SK-N-SH (cell line): ENCODE data around the gene SCN4B. TPM values are rescaled to one million over a fixed set of nuclear protein-coding genes. Genes with fewer than 3 reads are reported as not detected.
A peak's percentile ranks its signal among the peaks of the same experiment; 100 is the strongest.

Experiments
- CTCF ChIA-PET: fragments of 300-600, 350-600 bp; formaldehyde crosslinking; extraction: SDS; loops from one replicate; lab custom pipeline; 2021; lab: Yijun Ruan, JAX
- POLR2A ChIA-PET: fragments of 350-600 bp; sonication (Branson Sonifier 250); formaldehyde crosslinking; extraction: SDS; loops from one replicate; lab custom pipeline; 2020; ENCODE audit warnings: antibody characterized with exemption, inconsistent platforms; lab: Yijun Ruan, JAX
- DNase-seq: peaks from one replicate; pipeline ENCODE4 v3.0.0; 2012
- H2AFZ ChIP-seq: fragments of 200-600 bp; sonication (generic); 2 replicates; pipeline ENCODE4 v1.8.1; 2016; ENCODE audit warnings: antibody characterized with exemption, mild to moderate bottlenecking, low read depth
- H3F3A ChIP-seq: fragments of 200-600 bp; sonication (generic); replicated peaks from 2 replicates; pipeline ENCODE3; 2016; ENCODE audit warnings: antibody characterized with exemption, mild to moderate bottlenecking; ENCODE audit not compliant: insufficient read depth
- H3K27ac ChIP-seq, 2 experiments: fragments of 200-500 bp in 1 of 2; fragments of 200-600 bp in 1 of 2; sonication (Bioruptor generic) in 1 of 2; sonication (generic), shearing (Covaris generic) in 1 of 2; 2 replicates each; pipeline versions ENCODE4 v1.5.1 to v1.6.1; 2014 to 2016; ENCODE audit warnings: low read depth in 2 of 2, inconsistent platforms in 1 of 2, low read length in 1 of 2, mild to moderate bottlenecking in 1 of 2, mixed read lengths in 1 of 2
- H3K27me3 ChIP-seq: fragments of 200-600 bp; sonication (generic), shearing (Covaris generic); 2 replicates; pipeline ENCODE4 v1.6.1; 2016; ENCODE audit warnings: mixed run types; ENCODE audit not compliant: insufficient read depth
- H3K36me3 ChIP-seq, 2 experiments: fragments of 200-500 bp in 1 of 2; fragments of 200-600 bp in 1 of 2; sonication (Bioruptor generic) in 1 of 2; sonication (generic) in 1 of 2; replicated peaks in 1 of 2; 2 replicates each; pipeline versions ENCODE3 to v1.5.1; 2014 to 2016; ENCODE audit warnings: low read length in 1 of 2, mild to moderate bottlenecking in 1 of 2; ENCODE audit not compliant: insufficient read depth in 2 of 2, control insufficient read depth in 1 of 2
- H3K4me1 ChIP-seq, 2 experiments: fragments of 200-500 bp in 1 of 2; fragments of 200-600 bp in 1 of 2; sonication (Bioruptor generic) in 1 of 2; sonication (generic), shearing (Covaris generic) in 1 of 2; 2 replicates each; pipeline versions ENCODE4 v1.5.1 to v1.6.1; 2014 to 2016; ENCODE audit warnings: low read depth in 1 of 2, low read length in 1 of 2, mixed run types in 1 of 2; ENCODE audit not compliant: insufficient read depth in 2 of 2, control insufficient read depth in 1 of 2
- H3K4me2 ChIP-seq: fragments of 200-600 bp; sonication (generic), shearing (Covaris generic); 2 replicates; pipeline ENCODE4 v1.6.1; 2017; ENCODE audit warnings: mixed run types
- H3K4me3 ChIP-seq, 2 experiments: fragments of 200-500 bp in 1 of 2; fragments of 200-600 bp in 1 of 2; sonication (Bioruptor generic) in 1 of 2; sonication (generic), shearing (Covaris generic) in 1 of 2; 2 replicates each; pipeline versions ENCODE4 v1.5.1 to v1.8.1; 2014 to 2016; ENCODE audit warnings: low read depth in 2 of 2, inconsistent platforms in 1 of 2, low read length in 1 of 2, mild to moderate bottlenecking in 1 of 2, mixed read lengths in 1 of 2, moderate library complexity in 1 of 2
- H3K79me2 ChIP-seq: fragments of 200-600 bp; sonication (generic); 2 replicates; pipeline ENCODE4 v1.8.1; 2017; ENCODE audit warnings: mild to moderate bottlenecking; ENCODE audit not compliant: insufficient read depth
- H3K9ac ChIP-seq: fragments of 200-600 bp; sonication (generic); 2 replicates; pipeline ENCODE4 v1.6.1; 2017; ENCODE audit warnings: mixed run types
- H3K9me2 ChIP-seq: fragments of 200-600 bp; sonication (generic); 2 replicates; pipeline ENCODE4 v1.6.1; 2017; ENCODE audit warnings: mixed run types
- H3K9me3 ChIP-seq: fragments of 200-600 bp; sonication (generic); 2 replicates; pipeline ENCODE4 v1.6.1; 2017; ENCODE audit warnings: mixed run types, mild to moderate bottlenecking, moderate library complexity
- H4K20me1 ChIP-seq: fragments of 200-600 bp; sonication (generic); 2 replicates; pipeline ENCODE4 v1.6.1; 2017; ENCODE audit warnings: mild to moderate bottlenecking, mixed run types; ENCODE audit not compliant: insufficient read depth
- CHD2 ChIP-seq: fragments of 150-350 bp; IDR thresholded peaks from 2 replicates; pipeline ENCODE4 v1.6.1; 2018; ENCODE audit warnings: low read length; ENCODE audit not compliant: partially characterized antibody
- EZH2phosphoT487 ChIP-seq: fragments of 200-600 bp; sonication (generic); IDR thresholded peaks from 2 replicates; pipeline ENCODE4 v1.6.1; 2017; ENCODE audit warnings: low read depth, mixed run types, mild to moderate bottlenecking, antibody characterized with exemption, moderate library complexity, borderline replicate concordance
- FOXJ3 ChIP-seq: sonication (generic); formaldehyde crosslinking; IDR thresholded peaks from 2 replicates; pipeline ENCODE4 v1.5.1; 2020; ENCODE audit warnings: mild to moderate bottlenecking, missing genetic modification reagents
- GATA2 ChIP-seq: sonication (generic); formaldehyde crosslinking; IDR thresholded peaks from 2 replicates; pipeline ENCODE4 v1.5.0; 2020; ENCODE audit warnings: mild to moderate bottlenecking, missing genetic modification reagents
- JUND ChIP-seq: IDR thresholded peaks from 2 replicates; pipeline ENCODE4 v1.4.0; 2012
- MAX ChIP-seq: IDR thresholded peaks from 2 replicates; pipeline ENCODE4 v1.4.0; 2012; ENCODE audit warnings: low read depth
- MEF2A ChIP-seq: IDR thresholded peaks from 2 replicates; pipeline ENCODE4 v1.4.0; 2012; ENCODE audit warnings: low read depth, borderline replicate concordance
- NFIC ChIP-seq: IDR thresholded peaks from 2 replicates; pipeline ENCODE4 v1.4.0; 2012; ENCODE audit warnings: borderline replicate concordance
- POLR2AphosphoS5 ChIP-seq: IDR thresholded peaks from 2 replicates; pipeline ENCODE4 v1.6.1; 2012; ENCODE audit warnings: low read depth, low read length
- RAD21 ChIP-seq: IDR thresholded peaks from 2 replicates; pipeline ENCODE4 v1.6.1; 2012; ENCODE audit warnings: mild to moderate bottlenecking, low read length
- RCOR1 ChIP-seq: fragments of 150-350 bp; IDR thresholded peaks from 2 replicates; pipeline ENCODE4 v1.6.1; 2017; ENCODE audit warnings: antibody characterized with exemption, low read length
- REST ChIP-seq: IDR thresholded peaks from 2 replicates; pipeline ENCODE4 v1.6.1; 2012; ENCODE audit warnings: mild to moderate bottlenecking, low read depth, low read length, moderate library complexity
- RXRA ChIP-seq: IDR thresholded peaks from 2 replicates; pipeline ENCODE4 v1.4.0; 2012; ENCODE audit warnings: low read depth, mild to moderate bottlenecking, borderline replicate concordance
- SMC3 ChIP-seq: IDR thresholded peaks from 2 replicates; pipeline ENCODE4 v1.6.1; 2012; ENCODE audit warnings: low read depth, low read length, improper control_type of control experiment
- ZBTB33 ChIP-seq: IDR thresholded peaks from 2 replicates; pipeline ENCODE4 v1.4.0; 2012; ENCODE audit warnings: low read depth, borderline replicate concordance
- WGBS: methylation state at CpG from one replicate; pipeline ENCODE4 v1.1.6; 2017; ENCODE audit warnings: low lambda C conversion rate; 5-methylcytosine and 5-hydroxymethylcytosine counted together
- polyA plus RNA-seq, 3 experiments: library from polyadenylated mRNA; depleted of rRNA; stranded (reverse); fragments of >200 nt; gene quantifications; 2 replicates each; pipeline ENCODE4 v1.2.3, GENCODE V29; 2012

SCN4B gene
- polyA plus RNA-seq, 1 of the 3 experiments (the other 2 are of a cell fraction), result 1.2 TPM

GRCh38 chr11:118156531-118157185, 4.0 kb upstream of the SCN4B start:
- Histone ChIP-seq H3F3A (no peaks in the 10 kb centered on the region), H3K27me3 (peaks cover 70% of the 10 kb centered on the region), H2AFZ (no peak overlapping the region), H4K20me1 (no peaks in the 10 kb centered on the region), H3K9me2 (no peaks in the 10 kb centered on the region), H3K4me2 (peak overlapping the region; percentile 26; the same call in 1 of the 2 replicates), H3K27ac (no peak overlapping the region), H3K9ac (no peak overlapping the region)
- 5% methylated on average over 14 of the region's 21 CpGs for WGBS
- DNase-seq, result peak; percentile 56
- CTCF ChIA-PET, result interaction anchor here (0.8 to 6.0 kb wide), 9 partner anchors 10 to 197 kb away, joined by 3 to 84 read pairs (median 8); no protein-coding TSS in a partner anchor
- no peak for TF ChIP-seq RXRA
- TF ChIP-seq POLR2AphosphoS5, result no peak
- no peak for TF ChIP-seq ZBTB33
- TF ChIP-seq RCOR1, result no peak
- TF ChIP-seq, all 33 proteins: peak for 0
- Histone ChIP-seq H3K36me3 (no peaks in the 10 kb centered on the region), H3K4me3 (no peak overlapping the region; a peak in 1 of 4 replicates), H3K4me1 (peaks cover 0 to 16% of the 10 kb centered on the region in 2 experiments; a peak in 1 of 4 replicates), H3K9me3 (no peaks in the 10 kb centered on the region), H3K79me2 (no peaks in the 10 kb centered on the region)
- POLR2A ChIA-PET, result interaction anchor here (1.4 kb wide), 1 partner anchor 13 kb away, joined by 3 read pairs; no protein-coding TSS in a partner anchor

- TF ChIP-seq RCOR1, result no peak
- TF ChIP-seq MEF2A, result no peak
- TF ChIP-seq ZBTB33, result no peak
- TF ChIP-seq EZH2phosphoT487, result no peak
- no peak for TF ChIP-seq MAX
- TF ChIP-seq SMC3, result no peak
- TF ChIP-seq CHD2, result no peak
- TF ChIP-seq RXRA, result no peak
- TF ChIP-seq FOXJ3 (CRISPR knock-in tag), result no peak
- no peak for TF ChIP-seq NFIC
- no peak for TF ChIP-seq RAD21
- TF ChIP-seq GATA2 (CRISPR knock-in tag), result no peak
- no peak for TF ChIP-seq REST
- no peak for TF ChIP-seq POLR2AphosphoS5
- no peak for TF ChIP-seq JUND
- Histone ChIP-seq H2AFZ (no peak overlapping the region), H3K36me3 (no peaks in the 10 kb centered on the region), H3K9me2 (no peaks in the 10 kb centered on the region), H3K9ac (no peak overlapping the region), H3K79me2 (no peaks in the 10 kb centered on the region), H4K20me1 (no peaks in the 10 kb centered on the region), H3K9me3 (no peaks in the 10 kb centered on the region), H3K27me3 (peaks cover 71% of the 10 kb centered on the region), H3K27ac (no peak overlapping the region), H3K4me1 (peaks cover 0 to 16% of the 10 kb centered on the region in 2 experiments; a peak in 1 of 4 replicates), H3F3A (no peaks in the 10 kb centered on the region), H3K4me2 (no peak overlapping the region), H3K4me3 (no peak overlapping the region; a peak in 1 of 4 replicates)
- ChIA-PET POLR2A (interaction anchor here (1.4 kb wide), 1 partner anchor 14 kb away, joined by 3 read pairs; no protein-coding TSS in a partner anchor), CTCF (interaction anchor here (0.6 to 6.0 kb wide), 11 partner anchors 10 to 312 kb away, joined by 3 to 84 read pairs (median 6); partner anchors contain the start of gene MPZL3)
- peak; percentile 62 for DNase-seq
- 44% methylated on average over 11 of the region's 11 CpGs for WGBS
Measured at GRCh38 chr11:118155776-118156530, 3.3 kb upstream of the SCN4B start.
